ENCODE measurements around the gene C19orf38.
"Not testable (repeated sequence)": the region's sequence is repeated elsewhere in the genome, so short reads cannot be mapped to it uniquely, and the experiment has no call there.

Gene C19orf38

DNA sequence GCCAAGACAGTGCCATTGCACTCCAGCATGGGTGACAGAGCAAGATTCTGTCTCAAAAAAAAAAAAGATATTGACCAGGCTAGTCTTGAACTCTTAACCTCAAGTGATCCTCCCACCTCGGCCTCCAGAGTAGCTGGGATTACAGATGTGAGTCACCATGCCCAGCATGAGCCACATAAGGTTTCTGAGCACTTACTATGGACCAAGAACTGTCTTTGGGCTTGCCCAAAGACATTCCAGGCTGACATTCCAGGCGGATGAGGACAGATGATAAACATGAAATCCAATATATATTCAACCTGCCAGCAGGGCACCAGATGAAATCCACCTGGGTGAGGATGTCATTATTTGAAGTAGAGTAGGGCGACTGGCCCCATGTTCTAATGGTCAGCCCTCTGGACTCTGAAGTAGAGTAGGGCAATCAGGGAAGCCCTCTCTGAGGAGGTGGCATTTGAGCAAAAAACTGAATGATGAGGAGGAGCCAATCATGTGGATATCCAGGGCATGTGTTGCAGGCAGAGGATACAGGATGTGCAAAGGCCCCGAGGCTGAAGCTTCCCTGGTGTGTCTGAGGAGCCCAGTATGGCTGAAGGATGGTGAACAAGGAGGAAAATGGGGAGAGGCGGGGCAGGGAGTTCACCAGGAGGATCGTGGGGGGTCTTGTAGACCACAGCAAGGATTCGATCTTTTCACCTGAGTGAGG lies 4.0 kb downstream of the C19orf38 start:
- no peak for DNase-seq (ENCODE audit: low spot score)

DNA sequence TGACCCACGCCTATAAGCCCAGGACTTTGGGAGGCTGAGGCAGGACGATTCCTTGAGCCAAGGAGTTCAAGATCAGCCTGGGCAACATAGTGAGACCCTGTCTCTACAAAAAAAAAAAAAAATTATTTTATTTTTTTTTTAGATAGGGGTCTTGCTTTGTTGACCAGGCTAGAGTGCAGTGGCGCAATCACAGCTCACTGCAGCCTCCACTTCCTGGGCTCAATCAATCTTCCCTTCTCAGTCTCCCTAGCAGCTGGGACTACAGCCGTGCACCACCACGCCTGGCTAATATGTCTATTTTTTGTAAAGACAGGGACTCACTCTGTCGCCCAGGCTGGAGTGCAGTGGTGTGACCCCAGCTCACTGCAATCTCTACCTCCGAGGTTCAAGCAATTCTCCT lies 4.7 kb downstream of the C19orf38 start:
- no peak for DNase-seq (ENCODE audit: low spot score)

DNA sequence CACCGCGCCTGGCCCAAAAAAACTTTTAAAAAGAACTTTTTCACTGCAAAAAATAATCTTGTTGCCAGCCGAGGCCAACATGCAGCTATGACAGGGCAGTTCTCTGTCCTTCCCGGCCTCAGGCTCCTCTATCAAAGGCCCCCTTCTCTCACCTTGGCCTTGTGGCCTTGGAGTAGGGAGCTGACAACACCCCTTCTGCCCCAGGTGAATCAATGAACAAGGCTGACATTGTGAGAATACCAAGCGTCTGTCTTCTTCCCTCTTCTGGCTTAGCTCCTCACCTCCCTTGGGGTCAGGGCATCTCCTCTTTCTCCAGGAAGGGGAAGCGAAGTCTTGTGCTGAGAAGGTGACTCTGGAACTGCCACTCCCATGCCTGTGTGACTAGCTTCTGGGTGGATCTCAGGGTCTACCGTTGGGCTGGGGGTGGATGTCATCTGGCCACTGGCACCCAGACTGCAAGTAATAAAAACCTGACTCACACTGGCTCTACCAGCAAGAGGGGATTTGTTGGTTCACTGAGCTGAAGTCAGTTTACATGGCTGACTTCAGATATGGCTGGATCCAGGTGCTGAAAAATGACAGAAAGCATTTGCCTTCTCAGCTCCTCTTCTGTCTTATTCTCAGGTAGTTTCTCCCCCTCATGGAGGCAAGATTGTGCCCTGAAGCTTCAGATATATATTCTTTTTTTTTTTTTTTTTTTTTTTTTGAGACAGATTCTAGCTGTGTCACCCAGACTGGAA lies 6.3 kb downstream of the C19orf38 start:
- DNase-seq (ENCODE audit: low spot score), result no peak

DNA sequence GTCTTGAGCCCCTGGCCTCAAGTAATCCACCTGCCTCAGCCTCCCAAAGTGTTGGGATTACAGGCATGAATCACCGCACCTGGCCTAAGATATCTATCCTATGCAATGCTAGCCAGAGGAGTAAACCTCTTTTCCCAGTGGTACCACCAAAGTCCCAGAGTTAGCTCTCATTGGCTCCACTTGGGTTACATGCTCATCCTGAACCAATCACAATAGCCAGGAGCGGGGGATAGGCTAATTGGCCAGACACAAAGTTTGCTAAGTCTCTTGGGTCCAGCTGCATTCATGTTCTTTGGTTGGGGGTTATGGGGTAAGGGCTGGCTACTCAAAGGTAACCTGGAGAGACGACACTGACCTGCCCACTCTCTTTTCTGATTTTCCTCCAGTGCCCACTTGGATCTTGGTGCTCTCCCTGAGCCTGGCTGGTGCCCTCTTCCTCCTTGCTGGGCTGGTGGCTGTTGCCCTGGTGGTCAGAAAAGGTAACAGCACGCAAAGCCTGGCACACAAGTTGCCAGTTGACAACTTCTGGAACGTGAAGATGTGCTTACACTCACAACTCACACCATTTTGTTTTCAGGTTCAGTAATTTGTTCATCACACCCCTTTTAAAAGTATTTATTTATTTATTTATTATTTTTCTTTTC lies 7.8 kb downstream of the C19orf38 start:
- no peak for DNase-seq (ENCODE audit: low spot score)

DNA sequence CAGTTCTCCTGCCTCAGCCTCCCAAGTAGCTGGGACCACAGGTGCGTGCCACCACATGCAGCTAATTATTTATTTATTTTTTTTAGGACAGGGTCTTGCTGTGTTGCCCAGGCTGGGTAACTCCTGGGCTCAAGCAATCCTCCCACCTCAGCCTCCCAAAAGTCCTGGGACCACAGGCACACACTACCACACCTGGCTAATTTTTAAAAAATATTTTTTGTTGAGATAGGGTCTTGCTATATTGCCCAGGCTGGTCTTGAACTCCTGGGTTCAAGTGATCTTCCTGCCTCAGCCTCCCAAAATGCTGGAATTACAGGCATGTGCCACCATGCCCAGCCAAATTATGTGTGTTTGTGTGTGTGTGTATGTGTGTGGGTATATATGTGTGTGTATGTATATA lies 8.7 kb downstream of the C19orf38 start:
- DNase-seq (ENCODE audit: low spot score), result not testable (repeated sequence)

DNA sequence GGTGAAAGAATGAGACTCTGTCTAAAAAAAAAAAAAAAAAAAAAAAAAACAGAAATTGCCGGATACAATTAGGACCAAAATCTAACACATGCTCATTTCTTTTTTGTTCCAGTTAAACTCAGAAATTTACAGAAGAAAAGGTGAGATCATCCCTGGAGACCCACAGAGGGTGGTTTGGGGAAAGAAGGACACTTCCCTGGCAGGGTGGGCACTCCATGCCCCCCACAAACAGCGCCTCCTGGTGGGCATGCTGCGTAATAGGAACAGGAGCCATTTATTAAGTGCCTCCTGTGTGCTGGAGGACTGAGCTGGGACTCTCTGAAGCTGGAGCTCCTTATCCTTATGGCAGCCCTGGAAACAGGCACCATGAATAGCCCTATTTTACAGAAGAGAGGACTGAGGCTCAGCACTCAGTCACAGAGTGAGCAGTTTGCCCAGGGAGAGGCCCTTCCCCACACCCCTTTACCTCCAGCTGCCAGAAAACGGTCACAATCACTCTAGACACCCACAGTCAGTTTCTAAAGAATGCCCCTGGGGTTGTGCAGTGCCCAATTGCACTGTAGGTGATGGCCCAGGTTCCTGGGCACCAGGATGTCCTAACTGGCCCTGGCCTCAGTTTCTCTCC lies 10.1 kb downstream of the C19orf38 start:
- peak; percentile 61 for DNase-seq (ENCODE audit: low spot score)

DNA sequence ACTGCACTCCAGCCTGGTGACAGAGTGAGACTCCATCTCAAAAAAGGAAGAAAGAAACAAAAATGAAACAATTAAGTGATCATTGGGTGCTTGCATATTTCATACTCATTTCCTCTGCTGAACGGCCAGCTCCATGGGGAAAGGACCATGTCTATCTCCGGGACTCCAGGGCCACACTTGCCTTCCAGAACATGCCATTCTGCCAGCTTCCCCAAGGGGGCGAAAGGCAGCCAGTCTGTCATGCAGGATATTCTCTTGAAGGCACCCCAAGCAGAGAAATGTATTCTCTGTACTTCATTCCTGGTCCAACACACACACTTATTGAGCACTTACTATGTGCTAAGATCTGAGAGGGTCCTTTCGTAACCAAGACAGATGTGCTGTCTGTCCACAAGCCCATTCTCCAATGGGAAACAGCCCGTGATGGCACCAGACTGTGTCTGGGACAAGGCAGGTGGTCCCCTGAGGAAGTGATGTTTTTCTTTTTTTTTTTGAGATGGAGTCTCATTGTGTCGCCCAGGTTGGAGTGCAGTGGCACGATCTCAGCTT lies 13.0 kb downstream of the C19orf38 start:
- peak; percentile 61 for DNase-seq (ENCODE audit: low spot score)

GRCh38 chr19:10862561-10863106 lies 14.4 kb downstream of the C19orf38 start:
- DNase-seq (ENCODE audit: low spot score), result no peak

- DNase-seq (ENCODE audit: low spot score), result peak; percentile 52
These were observed 15.0 kb downstream of the C19orf38 start for GRCh38 chr19:10863107-10863717.

GRCh38 chr19:10864538-10864899 lies 16.3 kb downstream of the C19orf38 start:
- DNase-seq (ENCODE audit: low spot score), result peak; percentile 89

DNA sequence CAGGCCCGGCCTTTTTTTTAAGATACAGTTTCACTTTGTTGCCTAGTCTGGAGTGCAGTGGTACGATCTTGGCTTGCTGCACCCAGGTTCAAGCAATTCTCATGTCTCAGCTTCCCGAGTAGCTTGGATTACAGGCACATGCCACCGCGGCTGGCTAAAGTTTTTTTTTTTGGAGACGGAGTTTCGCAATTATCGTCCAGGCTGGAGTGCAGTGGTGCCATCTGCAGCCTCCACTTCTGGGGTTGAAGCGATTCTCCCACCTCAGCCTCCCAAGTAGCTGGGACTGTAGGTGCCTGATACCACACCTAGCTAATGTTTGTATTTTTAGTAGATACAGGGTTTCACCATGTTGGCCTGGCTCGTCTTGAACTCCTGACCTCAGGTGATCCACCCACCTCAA lies 18.3 kb downstream of the C19orf38 start:
- DNase-seq (ENCODE audit: low spot score), result no peak

DNA sequence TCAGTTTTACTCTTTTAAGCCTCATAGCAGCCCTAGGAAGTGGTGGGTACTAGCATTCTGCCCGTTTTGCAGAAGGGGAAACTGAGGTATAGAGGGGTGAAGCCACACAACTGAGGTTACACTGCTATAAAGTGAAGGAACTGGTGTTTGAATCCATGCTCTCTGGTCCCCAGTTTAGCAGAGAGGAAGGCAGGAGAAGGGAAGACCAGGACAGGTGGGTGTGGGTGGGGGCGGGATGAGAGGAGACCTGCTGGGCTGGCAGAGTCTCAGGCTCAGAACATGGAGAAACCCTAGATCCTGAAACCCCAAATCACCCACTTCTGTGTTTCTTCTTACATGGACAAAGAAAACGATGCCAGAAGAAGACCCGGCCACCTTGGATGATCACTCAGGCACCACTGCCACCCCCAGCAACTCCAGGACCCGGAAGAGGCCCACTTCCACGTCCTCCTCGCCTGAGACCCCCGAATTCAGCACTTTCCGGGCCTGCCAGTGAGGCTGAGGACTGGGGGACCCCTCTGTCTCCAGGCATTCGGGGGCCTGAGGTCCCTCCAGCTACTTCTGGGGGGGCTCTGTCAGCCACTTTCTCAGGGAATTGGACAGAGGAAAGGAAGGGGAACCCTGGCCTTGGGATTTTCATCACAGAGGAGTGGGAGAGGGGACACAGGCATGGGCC lies 20.8 kb downstream of the C19orf38 start:
- no peak for DNase-seq (ENCODE audit: low spot score)

GRCh38 chr19:10869872-10870311 lies 21.7 kb downstream of the C19orf38 start:
- DNase-seq (ENCODE audit: low spot score), result not testable (repeated sequence)

DNA sequence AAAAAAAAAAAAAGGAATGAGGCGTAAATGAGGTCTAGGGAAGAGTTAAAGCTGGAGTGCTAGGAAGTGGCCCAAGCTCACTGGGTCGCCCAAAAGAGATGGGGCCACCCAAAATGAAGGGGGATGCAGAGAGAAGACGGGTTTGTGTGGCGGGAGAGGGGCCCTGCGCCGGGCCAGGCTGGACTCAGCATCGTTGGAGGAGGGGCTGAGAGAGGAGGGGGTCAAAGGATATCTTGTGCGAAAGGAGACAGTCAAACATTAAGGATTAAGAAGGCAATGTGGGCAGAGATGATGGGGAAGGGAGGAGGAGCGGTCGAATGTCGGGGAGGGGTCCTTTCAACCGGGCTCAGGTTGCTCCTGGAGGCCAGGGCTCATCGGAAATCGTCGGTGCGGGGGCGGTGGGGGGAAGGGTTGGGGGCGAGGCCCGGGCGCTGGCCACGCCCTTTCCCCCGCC lies 22.3 kb downstream of the C19orf38 start:
- DNase-seq (ENCODE audit: low spot score), result no peak

- peak; percentile 100 for DNase-seq (ENCODE audit: low spot score)
These were observed 22.9 kb downstream of the C19orf38 start, which contains the start of gene CARM1 for GRCh38 chr19:10870955-10871603. TSS of gene CARM1 (plus strand) at chr19:10871553. CDS start at chr19:10871703, 150 bp downstream.

GRCh38 chr19:10871711-10872545 lies 23.7 kb downstream of the C19orf38 start:
- peak; percentile 77 for DNase-seq (ENCODE audit: low spot score)

- no peak for DNase-seq (ENCODE audit: low spot score)
These were observed 24.4 kb downstream of the C19orf38 start for GRCh38 chr19:10872546-10873107.

GRCh38 chr19:10874024-10874423 lies 25.8 kb downstream of the C19orf38 start:
- no peak for DNase-seq (ENCODE audit: low spot score)

Measured in ecto neural progenitor cell (in vitro differentiated cells).